Astrocyte (in vitro differentiated cells and primary cell): Measurements from ENCODE around the gene PHF14. TPM values are rescaled to one million over a fixed set of nuclear protein-coding genes. Genes with fewer than 3 reads are reported as not detected.

ENCODE experiments used
- DNase-seq: peaks from one replicate; pipeline ENCODE4 v3.0.0-alpha.2; 2010; ENCODE audit warnings: low read depth
- FAIRE-seq: peaks from 2 replicates; lab custom pipeline; 2011; peaks lifted over from hg19 to GRCh38; lab: Jason Lieb, UNC
- H2AFZ ChIP-seq: 2 replicates; pipeline ENCODE4 v1.6.0; 2012; ENCODE audit warnings: low read depth, low read length, inconsistent platforms
- H3K27ac ChIP-seq: 2 replicates; pipeline ENCODE4 v1.5.1; 2011; ENCODE audit warnings: low read depth, low read length, inconsistent platforms
- H3K27me3 ChIP-seq: 2 replicates; pipeline ENCODE4 v1.6.0; 2011; ENCODE audit warnings: low read length, inconsistent platforms; ENCODE audit not compliant: insufficient read depth
- H3K36me3 ChIP-seq: 2 replicates; pipeline ENCODE4 v1.5.1; 2011; ENCODE audit warnings: low read length, inconsistent platforms; ENCODE audit not compliant: insufficient read depth
- H3K4me1 ChIP-seq: 2 replicates; pipeline ENCODE4 v1.5.1; 2011; ENCODE audit warnings: low read length, inconsistent platforms; ENCODE audit not compliant: insufficient read depth
- H3K4me2 ChIP-seq: 2 replicates; pipeline ENCODE4 v1.6.0; 2012; ENCODE audit warnings: low read length, inconsistent platforms
- H3K4me3 ChIP-seq: 2 replicates; pipeline ENCODE4 v1.5.1; 2011; ENCODE audit warnings: low read depth, mild to moderate bottlenecking, low read length, inconsistent platforms; ENCODE audit not compliant: insufficient read depth
- H3K79me2 ChIP-seq: 2 replicates; pipeline ENCODE4 v1.6.0; 2012; ENCODE audit warnings: mild to moderate bottlenecking, low read length, inconsistent platforms; ENCODE audit not compliant: insufficient read depth
- H3K9ac ChIP-seq: 2 replicates; pipeline ENCODE4 v1.6.0; 2012; ENCODE audit warnings: mild to moderate bottlenecking, low read length, inconsistent platforms
- H3K9me3 ChIP-seq: 2 replicates; pipeline ENCODE4 v1.5.1; 2012; ENCODE audit warnings: low read depth, mild to moderate bottlenecking, low read length, inconsistent platforms; ENCODE audit not compliant: insufficient read depth
- H4K20me1 ChIP-seq: 2 replicates; pipeline ENCODE4 v1.6.0; 2012; ENCODE audit warnings: low read length, inconsistent platforms; ENCODE audit not compliant: insufficient read depth
- H3K27ac Mint-ChIP-seq: one replicate; pipeline ENCODE4 v1.8.0; 2021; ENCODE audit warnings: mild to moderate bottlenecking, mixed read lengths; ENCODE audit not compliant: unreplicated experiment
- H3K27me3 Mint-ChIP-seq: one replicate; pipeline ENCODE4 v1.8.0; 2021; ENCODE audit warnings: low read depth, mixed read lengths; ENCODE audit not compliant: unreplicated experiment
- H3K36me3 Mint-ChIP-seq: one replicate; pipeline ENCODE4 v1.8.0; 2021; ENCODE audit warnings: low read depth, mixed read lengths; ENCODE audit not compliant: unreplicated experiment
- H3K4me1 Mint-ChIP-seq: one replicate; pipeline ENCODE4 v1.8.0; 2021; ENCODE audit warnings: low read depth, mixed read lengths; ENCODE audit not compliant: unreplicated experiment
- H3K4me3 Mint-ChIP-seq: one replicate; pipeline ENCODE4 v1.8.0; 2021; ENCODE audit warnings: mild to moderate bottlenecking, moderate library complexity, mixed read lengths; ENCODE audit not compliant: unreplicated experiment
- H3K9me3 Mint-ChIP-seq: one replicate; pipeline ENCODE4 v1.8.0; 2021; ENCODE audit warnings: mild to moderate bottlenecking, mixed read lengths; ENCODE audit not compliant: unreplicated experiment
- CTCF ChIP-seq: IDR thresholded peaks from 2 replicates; pipeline ENCODE4 v1.5.1; 2011; ENCODE audit warnings: low read depth, mild to moderate bottlenecking, inconsistent platforms, low read length, moderate library complexity; ENCODE audit not compliant: insufficient read depth
- EZH2 ChIP-seq: IDR thresholded peaks from 2 replicates; pipeline ENCODE4 v1.6.1; 2012; ENCODE audit warnings: mild to moderate bottlenecking, low read length, inconsistent platforms; ENCODE audit not compliant: insufficient read depth
- total RNA-seq: library from RNA; stranded (reverse); gene quantifications from 2 replicates; pipeline ENCODE4 v1.2.1, GENCODE V29; 2021

PHF14 gene
- total RNA-seq, 1 donor from 2014 or later, result 28.8 TPM

DNA sequence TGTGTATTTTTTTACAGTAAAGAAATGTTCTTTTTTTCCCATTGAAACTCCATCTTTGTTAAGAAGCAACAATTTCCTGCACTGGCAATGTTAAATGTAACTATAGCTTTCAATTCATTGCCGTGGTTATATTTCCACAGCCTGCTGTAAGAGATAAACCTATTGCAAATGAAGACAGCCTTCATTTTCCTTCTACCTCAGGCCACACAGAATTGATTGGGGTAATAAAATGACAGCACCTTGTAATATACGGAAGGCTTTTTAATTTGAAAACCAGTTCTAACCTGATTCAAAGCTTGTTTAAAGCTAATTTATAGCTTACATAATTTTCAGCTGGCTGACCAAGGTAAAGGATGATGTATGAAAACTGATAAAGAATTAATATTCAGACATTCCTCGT lies 161.9 kb downstream of the PHF14 start:
- no peaks in the 10 kb centered on the region for H3K27me3 ChIP-seq
- H3K9me3 Mint-ChIP-seq, result no peaks in the 10 kb centered on the region
- H3K4me3 ChIP-seq, result no peak overlapping the region

DNA sequence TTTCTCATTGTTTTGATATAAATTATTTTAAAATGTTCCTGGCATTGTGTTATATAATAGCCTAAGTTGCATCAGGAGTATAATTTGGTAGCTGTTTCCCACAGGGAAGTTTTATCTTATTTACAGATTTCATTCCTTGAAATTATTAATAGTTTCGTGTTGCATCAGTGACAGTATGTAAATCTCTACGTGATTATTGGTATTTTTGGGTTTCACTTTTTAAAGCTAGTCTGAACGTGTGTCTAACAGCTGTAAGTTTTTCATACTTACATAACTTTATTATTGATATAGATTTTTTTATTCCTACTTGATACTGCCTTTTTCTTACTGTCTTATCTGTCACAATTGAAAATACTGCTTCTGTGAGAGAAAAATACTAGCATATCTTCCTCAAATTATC lies 167.9 kb downstream of the PHF14 start:
- Mint-ChIP-seq H3K27me3 (no peaks in the 10 kb centered on the region), H3K4me3 (no peak overlapping the region), H3K4me1 (no peaks in the 10 kb centered on the region), H3K36me3 (no peaks in the 10 kb centered on the region), H3K9me3 (no peaks in the 10 kb centered on the region), H3K27ac (no peak overlapping the region)
- no peak for FAIRE-seq
- DNase-seq, result no peak
- Histone ChIP-seq H3K27me3 (no peaks in the 10 kb centered on the region), H3K36me3 (no peaks in the 10 kb centered on the region), H3K4me2 (no peak overlapping the region), H4K20me1 (no peaks in the 10 kb centered on the region), H3K9ac (no peak overlapping the region), H3K4me3 (no peak overlapping the region), H3K79me2 (no peaks in the 10 kb centered on the region), H3K27ac (no peak overlapping the region), H2AFZ (no peak overlapping the region), H3K9me3 (no peaks in the 10 kb centered on the region), H3K4me1 (no peaks in the 10 kb centered on the region)
- TF ChIP-seq CTCF, result no peak
- TF ChIP-seq EZH2, result no peak

More for the DNA sequence above, 161.9 kb downstream of the PHF14 start:
- H3K27ac Mint-ChIP-seq, result no peak overlapping the region
- DNase-seq (no peak), FAIRE-seq (no peak)
- no peak overlapping the region for H2AFZ ChIP-seq
- no peaks in the 10 kb centered on the region for H3K79me2 ChIP-seq
- H3K36me3 Mint-ChIP-seq, result no peaks in the 10 kb centered on the region
- H3K27me3 Mint-ChIP-seq, result no peaks in the 10 kb centered on the region
- no peak overlapping the region for H3K4me3 Mint-ChIP-seq
- peaks cover 2% of the 10 kb centered on the region for H3K4me1 Mint-ChIP-seq
- no peaks in the 10 kb centered on the region for H3K36me3 ChIP-seq
- H4K20me1 ChIP-seq, result no peaks in the 10 kb centered on the region
- H3K9me3 ChIP-seq, result no peaks in the 10 kb centered on the region
- no peak overlapping the region for H3K4me2 ChIP-seq
- no peak overlapping the region for H3K9ac ChIP-seq
- TF ChIP-seq CTCF (no peak), EZH2 (no peak)
- no peak overlapping the region for H3K27ac ChIP-seq
- no peaks in the 10 kb centered on the region for H3K4me1 ChIP-seq

- H3K27ac ChIP-seq, result no peak overlapping the region
- Mint-ChIP-seq H3K4me3 (no peak overlapping the region), H3K9me3 (no peaks in the 10 kb centered on the region), H3K27me3 (no peaks in the 10 kb centered on the region), H3K27ac (no peak overlapping the region), H3K36me3 (no peaks in the 10 kb centered on the region), H3K4me1 (no peaks in the 10 kb centered on the region)
- H3K9ac ChIP-seq, result no peak overlapping the region
- no peaks in the 10 kb centered on the region for H3K4me1 ChIP-seq
- H2AFZ ChIP-seq, result no peak overlapping the region
- FAIRE-seq (no peak), DNase-seq (no peak)
- no peaks in the 10 kb centered on the region for H3K9me3 ChIP-seq
- H3K79me2 ChIP-seq, result no peaks in the 10 kb centered on the region
- TF ChIP-seq CTCF (no peak), EZH2 (no peak)
- H3K36me3 ChIP-seq, result no peaks in the 10 kb centered on the region
- H4K20me1 ChIP-seq, result no peaks in the 10 kb centered on the region
- H3K4me3 ChIP-seq, result no peak overlapping the region
- H3K4me2 ChIP-seq, result no peak overlapping the region
- H3K27me3 ChIP-seq, result no peaks in the 10 kb centered on the region
Observed at GRCh38 chr7:11153694-11154093, 180.0 kb downstream of the PHF14 start.
